Measurements from ENCODE around the gene CR1.
"Not testable (repeated sequence)": the region's sequence is repeated elsewhere in the genome, so short reads cannot be mapped to it uniquely, and the experiment has no call there.

The CR1 gene

GRCh38 chr1:207510444-207510843 lies 14.5 kb downstream of the CR1 start:
- no peak for DNase-seq

GRCh38 chr1:207514890-207515289 lies 18.9 kb downstream of the CR1 start:
- no peak for DNase-seq

- no peak for DNase-seq
Measured at GRCh38 chr1:207516729-207517128, 20.8 kb downstream of the CR1 start.

- no peak for DNase-seq
Measured at GRCh38 chr1:207518608-207519236, 22.8 kb downstream of the CR1 start.

- peak; percentile 99 for DNase-seq
Measured at GRCh38 chr1:207519505-207520399, 23.8 kb downstream of the CR1 start.

GRCh38 chr1:207520400-207521345 lies 24.7 kb downstream of the CR1 start:
- peak; percentile 78 for DNase-seq

- DNase-seq: not testable (repeated sequence)
Measured at GRCh38 chr1:207525239-207525638, 29.3 kb downstream of the CR1 start.

- not testable (repeated sequence) for DNase-seq
Measured at GRCh38 chr1:207528401-207528800, 32.4 kb downstream of the CR1 start.

- DNase-seq: not testable (repeated sequence)
Measured at GRCh38 chr1:207536263-207536662, 40.3 kb downstream of the CR1 start.

- DNase-seq: not testable (repeated sequence)
Measured at GRCh38 chr1:207546677-207547357, 50.9 kb downstream of the CR1 start.

- DNase-seq: not testable (repeated sequence)
Measured at GRCh38 chr1:207554823-207555222, 58.9 kb downstream of the CR1 start.

GRCh38 chr1:207565546-207566468 lies 69.8 kb downstream of the CR1 start:
- DNase-seq: peak; percentile 35

GRCh38 chr1:207571926-207572325 lies 76.0 kb downstream of the CR1 start:
- DNase-seq: not testable (repeated sequence)

- DNase-seq: not testable (repeated sequence)
Measured at GRCh38 chr1:207573074-207573473, 77.1 kb downstream of the CR1 start.

- not testable (repeated sequence) for DNase-seq
Measured at GRCh38 chr1:207575381-207575780, 79.4 kb downstream of the CR1 start.

GRCh38 chr1:207578796-207579435 lies 83.0 kb downstream of the CR1 start:
- DNase-seq: peak; percentile 2

- DNase-seq: peak; percentile 84
Measured at GRCh38 chr1:207579436-207579799, 83.5 kb downstream of the CR1 start.

GRCh38 chr1:207581496-207582153 lies 85.7 kb downstream of the CR1 start:
- no peak for DNase-seq

- not testable (repeated sequence) for DNase-seq
Measured at GRCh38 chr1:207589506-207589905, 93.5 kb downstream of the CR1 start.

- DNase-seq: not testable (repeated sequence)
Measured at GRCh38 chr1:207591205-207591604, 95.2 kb downstream of the CR1 start.

Measured in hematopoietic multipotent progenitor cell treated with erythropoietin and hydrocortisone succinate and interleukin-3 and kit ligand, for 8 days (in vitro differentiated cells).